Chondrocyte (in vitro differentiated cells): ENCODE measurements around the gene SPNS3. TPM values are rescaled to one million over a fixed set of nuclear protein-coding genes. Genes with fewer than 3 reads are reported as not detected.
A peak's percentile ranks its signal among the peaks of the same experiment; 100 is the strongest.

Experiments
- DNase-seq: peaks from one replicate; pipeline ENCODE4 v3.0.0; 2021; ENCODE audit warnings: mixed read lengths, low spot score
- H3K27ac Mint-ChIP-seq: one replicate; pipeline ENCODE4 v1.8.0; 2021; ENCODE audit warnings: mild to moderate bottlenecking, moderate library complexity, mixed read lengths; ENCODE audit not compliant: unreplicated experiment
- H3K27me3 Mint-ChIP-seq: 2 replicates; pipeline ENCODE4 v1.8.0; 2021; ENCODE audit warnings: low read depth, mixed read lengths
- H3K36me3 Mint-ChIP-seq: 2 replicates; pipeline ENCODE4 v1.8.0; 2021; ENCODE audit warnings: low read depth, mixed read lengths
- H3K4me1 Mint-ChIP-seq: 2 replicates; pipeline ENCODE4 v1.8.0; 2021; ENCODE audit warnings: low read depth, mild to moderate bottlenecking, mixed read lengths
- H3K4me3 Mint-ChIP-seq: one replicate; pipeline ENCODE4 v1.8.0; 2021; ENCODE audit warnings: mild to moderate bottlenecking, moderate library complexity, mixed read lengths; ENCODE audit not compliant: unreplicated experiment
- H3K9me3 Mint-ChIP-seq: 2 replicates; pipeline ENCODE4 v1.8.0; 2021; ENCODE audit warnings: low read depth, mixed read lengths
- total RNA-seq: library from RNA; stranded (reverse); gene quantifications from 3 replicates; pipeline ENCODE4 v1.2.1, GENCODE V29; 2021
- TF ChIP-seq, protein P1 (sequence below): fragments of 200-600 bp; sonication (generic); IDR thresholded peaks from 2 replicates; pipeline ENCODE4 v1.5.0; 2021; ENCODE audit warnings: antibody characterized with exemption, mild to moderate bottlenecking, moderate library complexity

Gene SPNS3
- total RNA-seq, 1 donor from 2014 or later = not detected

DNA sequence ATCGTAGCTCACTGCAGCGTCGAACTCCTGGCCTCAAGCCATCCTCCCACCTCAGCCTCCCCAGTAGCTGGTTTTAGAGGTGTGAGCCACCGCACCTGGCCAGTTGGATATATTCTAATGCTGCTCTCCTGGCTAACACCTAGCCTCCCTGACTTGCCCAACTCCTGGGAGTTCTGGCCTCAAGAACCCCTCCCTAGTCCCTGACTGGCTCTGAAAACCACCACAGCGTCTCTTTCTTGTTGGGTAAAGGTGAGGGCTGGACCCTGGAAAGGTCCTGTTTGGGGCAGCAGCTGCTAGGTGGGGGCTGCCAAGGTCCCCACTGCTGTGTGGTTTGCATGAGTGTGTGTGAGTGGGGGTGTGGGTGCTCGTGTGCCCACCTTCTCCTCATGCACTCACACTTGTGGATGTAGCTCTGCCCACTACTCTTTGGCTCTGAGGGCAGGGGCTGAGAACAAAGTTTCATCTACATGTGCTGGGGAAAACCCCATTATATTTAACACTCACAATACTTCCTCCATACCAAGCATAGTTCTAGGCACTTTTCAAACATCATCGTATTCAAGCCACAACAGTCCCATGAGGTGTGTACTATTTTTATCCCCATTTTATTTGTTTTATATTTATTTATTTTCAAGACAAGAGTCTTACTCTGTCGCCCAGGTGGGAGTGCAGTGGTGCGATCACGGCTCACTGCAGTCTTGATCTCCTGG, 7.1 kb upstream of the SPNS3 start:
- H3K27ac Mint-ChIP-seq = no peak overlapping the region

DNA sequence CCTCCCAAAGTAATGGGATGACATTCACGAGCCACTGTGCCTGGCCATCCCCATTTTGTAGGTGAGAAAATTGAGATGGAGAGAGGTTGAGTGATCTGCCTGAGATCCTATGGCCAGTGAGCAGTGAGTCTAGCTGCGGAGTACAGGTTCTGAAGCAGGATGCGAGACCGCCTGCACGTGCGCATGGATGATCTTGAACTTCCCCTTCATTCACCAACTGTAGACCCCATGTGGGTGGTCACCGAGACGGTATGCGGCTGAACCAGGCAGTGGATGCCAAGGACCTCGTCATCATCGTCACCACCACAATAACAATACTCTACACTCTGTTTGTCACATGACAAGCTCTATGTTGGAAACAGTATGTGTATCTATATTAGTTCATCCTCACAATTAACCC, 6.2 kb upstream of the SPNS3 start:
- H3K9me3 Mint-ChIP-seq = no peaks in the 10 kb centered on the region
- no peaks in the 10 kb centered on the region for H3K27me3 Mint-ChIP-seq
- DNase-seq = peak; percentile 64
- H3K4me1 Mint-ChIP-seq = no peaks in the 10 kb centered on the region
- no peak overlapping the region for H3K27ac Mint-ChIP-seq
- no peak overlapping the region for H3K4me3 Mint-ChIP-seq
- TF ChIP-seq, protein P1, sequence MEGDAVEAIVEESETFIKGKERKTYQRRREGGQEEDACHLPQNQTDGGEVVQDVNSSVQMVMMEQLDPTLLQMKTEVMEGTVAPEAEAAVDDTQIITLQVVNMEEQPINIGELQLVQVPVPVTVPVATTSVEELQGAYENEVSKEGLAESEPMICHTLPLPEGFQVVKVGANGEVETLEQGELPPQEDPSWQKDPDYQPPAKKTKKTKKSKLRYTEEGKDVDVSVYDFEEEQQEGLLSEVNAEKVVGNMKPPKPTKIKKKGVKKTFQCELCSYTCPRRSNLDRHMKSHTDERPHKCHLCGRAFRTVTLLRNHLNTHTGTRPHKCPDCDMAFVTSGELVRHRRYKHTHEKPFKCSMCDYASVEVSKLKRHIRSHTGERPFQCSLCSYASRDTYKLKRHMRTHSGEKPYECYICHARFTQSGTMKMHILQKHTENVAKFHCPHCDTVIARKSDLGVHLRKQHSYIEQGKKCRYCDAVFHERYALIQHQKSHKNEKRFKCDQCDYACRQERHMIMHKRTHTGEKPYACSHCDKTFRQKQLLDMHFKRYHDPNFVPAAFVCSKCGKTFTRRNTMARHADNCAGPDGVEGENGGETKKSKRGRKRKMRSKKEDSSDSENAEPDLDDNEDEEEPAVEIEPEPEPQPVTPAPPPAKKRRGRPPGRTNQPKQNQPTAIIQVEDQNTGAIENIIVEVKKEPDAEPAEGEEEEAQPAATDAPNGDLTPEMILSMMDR = no peak
- H3K36me3 Mint-ChIP-seq = no peaks in the 10 kb centered on the region

More for the DNA sequence above, 7.1 kb upstream of the SPNS3 start:
- Mint-ChIP-seq H3K4me3 (no peak overlapping the region), H3K27me3 (no peaks in the 10 kb centered on the region), H3K4me1 (no peaks in the 10 kb centered on the region), H3K36me3 (no peaks in the 10 kb centered on the region), H3K9me3 (no peaks in the 10 kb centered on the region)
- TF ChIP-seq, protein P1 = no peak
- no peak for DNase-seq

DNA sequence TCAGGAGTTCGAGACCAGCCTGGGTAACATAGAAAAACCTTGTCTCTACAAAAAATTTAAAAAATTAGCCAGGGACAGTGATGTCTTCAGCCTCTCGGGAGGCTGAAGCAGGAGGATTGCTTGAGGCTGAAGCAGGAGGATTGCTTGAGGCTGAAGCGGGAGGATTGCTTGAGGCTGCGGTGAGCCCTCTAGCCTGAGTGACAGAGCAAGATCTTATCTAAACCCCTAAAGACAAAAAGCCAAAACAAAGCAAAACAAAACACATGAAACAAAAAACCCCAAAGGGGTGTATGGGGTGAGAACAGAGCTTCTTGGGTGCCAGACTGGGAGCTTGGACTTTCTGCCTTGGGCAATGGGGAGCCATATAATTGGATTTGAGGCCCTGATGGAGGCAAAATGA, 2.6 kb downstream of the SPNS3 start:
- Mint-ChIP-seq H3K36me3 (no peaks in the 10 kb centered on the region), H3K4me1 (no peaks in the 10 kb centered on the region), H3K9me3 (no peaks in the 10 kb centered on the region), H3K27me3 (peaks cover 14% of the 10 kb centered on the region), H3K27ac (no peak overlapping the region), H3K4me3 (no peak overlapping the region)
- TF ChIP-seq, protein P1 = no peak
- no peak for DNase-seq

DNA sequence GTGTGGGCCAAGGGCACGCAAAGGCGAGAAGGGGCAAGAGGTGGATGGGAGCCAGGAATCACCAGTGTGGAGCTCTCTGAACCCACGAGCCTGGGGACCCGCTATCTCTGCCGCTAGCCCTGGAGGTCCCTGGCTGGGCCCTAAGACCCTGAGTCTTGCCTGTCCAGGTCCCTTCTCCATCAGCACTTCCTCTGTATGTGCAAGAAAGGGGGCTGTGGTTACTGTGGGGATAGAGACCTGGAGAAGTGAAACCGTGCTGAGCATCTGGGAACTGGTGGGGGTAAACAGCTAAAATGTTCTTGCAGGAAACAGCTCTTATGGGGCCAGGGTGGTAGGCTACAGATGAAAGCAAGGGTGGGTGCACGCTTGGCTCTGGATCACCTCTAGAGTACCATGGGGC, 3.1 kb downstream of the SPNS3 start:
- Mint-ChIP-seq H3K4me3 (no peak overlapping the region), H3K36me3 (no peaks in the 10 kb centered on the region)
- TF ChIP-seq, protein P1 = no peak

DNA sequence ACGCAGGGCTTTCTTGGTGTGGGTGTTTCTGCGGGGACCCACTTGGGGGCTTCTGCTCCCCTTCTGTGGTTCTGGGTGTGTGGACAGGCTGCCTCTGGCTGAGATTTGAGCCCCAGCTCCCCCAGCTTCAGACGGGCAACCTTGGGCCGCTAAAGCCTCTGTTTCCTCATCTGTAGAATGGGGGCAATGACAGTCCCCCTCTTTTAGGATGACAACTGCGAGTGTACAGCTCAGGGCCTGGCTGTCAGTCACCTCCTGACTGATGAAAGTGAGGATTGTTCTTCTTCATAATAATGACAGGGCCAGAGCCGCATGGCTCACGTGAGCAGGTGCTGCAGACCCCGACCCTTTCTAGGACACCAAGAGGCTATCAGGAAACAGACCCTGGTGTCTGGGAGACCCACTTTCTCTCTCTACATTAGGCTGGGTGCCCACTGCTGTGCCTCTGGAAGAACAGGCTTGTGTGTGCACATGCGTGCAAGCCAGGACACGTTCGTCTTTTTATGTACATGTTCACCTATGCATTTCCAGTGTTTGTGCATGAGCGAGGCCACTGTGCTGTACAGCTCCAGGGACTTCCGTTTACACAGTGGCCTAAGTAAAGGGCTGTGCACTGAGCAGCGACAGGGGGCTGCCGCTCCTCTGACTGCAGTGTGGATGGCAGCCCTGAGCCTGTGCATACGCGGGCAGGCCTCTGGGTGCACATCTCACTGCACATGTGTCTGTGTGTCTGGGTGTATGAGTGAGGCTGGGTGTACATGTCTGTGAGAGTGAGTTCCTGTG, 4.6 kb downstream of the SPNS3 start:
- no peaks in the 10 kb centered on the region for H3K4me1 Mint-ChIP-seq
- no peak overlapping the region for H3K4me3 Mint-ChIP-seq

More for the DNA sequence above, 3.1 kb downstream of the SPNS3 start:
- Mint-ChIP-seq H3K4me1 (no peaks in the 10 kb centered on the region), H3K9me3 (no peaks in the 10 kb centered on the region), H3K27ac (no peak overlapping the region), H3K27me3 (peaks cover 14% of the 10 kb centered on the region)
- DNase-seq = no peak

More for the DNA sequence above, 4.6 kb downstream of the SPNS3 start:
- Mint-ChIP-seq H3K27ac (no peak overlapping the region), H3K27me3 (peaks cover 12% of the 10 kb centered on the region), H3K9me3 (no peaks in the 10 kb centered on the region), H3K36me3 (no peaks in the 10 kb centered on the region)
- no peak for DNase-seq
- TF ChIP-seq, protein P1 = no peak
